ENCODE results near the gene FAM53B.

FAM53B gene

DNA sequence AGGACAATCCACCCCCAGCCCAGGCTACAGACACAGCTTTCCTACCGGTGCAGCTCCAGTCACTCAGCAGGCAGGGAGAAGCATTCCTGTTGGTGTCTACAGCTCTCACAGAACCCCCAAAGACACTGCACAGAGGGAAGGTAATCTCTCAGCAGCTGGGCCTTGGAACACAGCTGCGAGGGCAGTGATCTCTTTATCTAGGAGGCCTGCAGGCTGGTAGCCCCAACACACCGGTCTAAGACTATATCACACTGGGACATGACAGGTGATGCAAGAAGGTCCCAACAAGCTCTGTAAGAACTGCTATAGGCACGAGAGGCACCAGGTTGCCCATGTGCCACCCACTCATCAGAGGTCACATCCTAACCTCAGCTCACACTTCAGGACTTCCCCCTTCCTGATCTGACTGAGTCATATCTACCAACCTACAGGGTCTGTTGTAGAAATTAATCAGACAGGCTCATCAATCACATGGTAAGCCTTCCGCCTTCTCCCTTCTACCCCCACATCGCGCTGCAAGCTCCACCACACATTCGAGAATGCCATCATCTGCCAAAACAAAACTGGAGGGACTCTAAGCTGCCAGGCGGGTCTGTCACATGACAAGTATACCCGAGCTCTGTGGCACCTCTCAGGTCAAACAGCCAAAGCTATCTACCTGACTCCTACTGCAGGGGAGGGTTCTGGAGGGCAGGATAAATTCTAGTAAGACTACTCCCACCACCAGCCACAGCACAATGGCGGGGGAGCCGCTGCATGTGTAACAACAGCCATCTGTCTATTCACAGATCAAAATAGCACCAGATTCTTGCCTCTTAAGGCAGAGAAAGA lies 26.1 kb downstream of the FAM53B start:
- Histone ChIP-seq H4K20me1 (peaks cover 0 to 74% (median 61%) of the 10 kb centered on the region in 11 experiments; a peak in 19 of 22 replicates), H3K36me3 (peaks cover 0 to 18% (median 0%) of the 10 kb centered on the region in 11 experiments; a peak in 8 of 22 replicates), H3K4me3 (no peak overlapping the region), H3K4me1 (peaks cover 73 to 98% (median 96%) of the 10 kb centered on the region in 10 experiments), H3K4me2 (peak overlapping the region; percentile 58 to 91 (median 77)), H3K9me3 (replicated peaks in 1 of 11) (no peaks in the 10 kb centered on the region), H3K27ac (peak overlapping the region; percentile 23 to 70 (median 49); a peak in 18 of 22 replicates), H3K27me3 (no peaks in the 10 kb centered on the region), H3K9ac (peak overlapping the region in 5 of 11 experiments; percentile 3 to 51 (median 41); a peak in 5 of 22 replicates)
- 0 out of 22 replicates have a peak, but pooled peaks of 1 of the 11 experiments have one; percentile 8 for TF ChIP-seq Cebpa-rat (IDR thresholded peaks at IDR 0.05)

DNA sequence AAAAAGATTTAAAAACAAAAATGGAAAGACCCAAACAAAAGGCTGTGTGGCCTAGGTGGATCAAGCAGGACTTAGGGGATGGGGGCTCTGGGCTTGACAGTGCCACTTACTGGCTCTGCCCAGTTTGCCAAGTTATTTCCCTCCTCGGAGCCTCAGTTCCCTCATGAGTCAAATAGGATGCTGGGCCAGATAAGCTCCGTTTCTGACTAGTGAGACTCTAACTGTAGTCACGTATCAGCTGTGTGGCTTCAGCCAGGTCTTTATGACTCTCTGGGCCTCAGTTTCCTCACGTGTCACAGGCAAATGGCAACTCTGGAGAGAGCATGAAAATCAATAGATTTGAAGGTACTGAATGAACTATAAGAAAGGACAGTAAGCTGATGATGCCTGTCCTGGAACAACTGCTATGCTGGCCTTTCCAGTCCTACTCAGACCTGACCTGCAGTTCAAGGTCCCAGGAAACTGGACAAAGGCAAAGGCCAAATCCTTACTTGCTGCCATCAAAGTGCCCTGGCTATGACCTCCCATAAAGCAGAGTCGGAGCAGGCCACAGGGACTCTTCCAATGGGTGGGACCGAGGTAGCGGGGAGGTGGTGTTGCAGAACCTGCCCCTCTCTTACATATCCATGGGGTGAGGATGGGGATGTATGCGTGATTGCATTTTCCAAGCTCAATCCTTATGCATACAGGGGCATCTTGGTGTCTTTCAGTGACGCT lies 27.0 kb downstream of the FAM53B start:
- Histone ChIP-seq H3K4me1 (peaks cover 72 to 98% (median 95%) of the 10 kb centered on the region in 10 experiments), H3K4me3 (no peak overlapping the region), H3K27ac (peak overlapping the region in 8 of 11 experiments; percentile 3 to 70 (median 32); a peak in 7 of 22 replicates), H3K27me3 (no peaks in the 10 kb centered on the region), H3K36me3 (peaks cover 0 to 23% (median 4%) of the 10 kb centered on the region in 11 experiments; a peak in 9 of 22 replicates), H3K9me3 (replicated peaks in 1 of 11) (no peaks in the 10 kb centered on the region), H3K4me2 (peak overlapping the region; percentile 58 to 91 (median 77); a peak in 21 of 22 replicates), H3K9ac (no peak overlapping the region), H4K20me1 (peaks cover 3 to 83% (median 65%) of the 10 kb centered on the region in 11 experiments; a peak in 19 of 22 replicates)
- no peak for TF ChIP-seq Cebpa-rat (IDR thresholded peaks at IDR 0.05)

DNA sequence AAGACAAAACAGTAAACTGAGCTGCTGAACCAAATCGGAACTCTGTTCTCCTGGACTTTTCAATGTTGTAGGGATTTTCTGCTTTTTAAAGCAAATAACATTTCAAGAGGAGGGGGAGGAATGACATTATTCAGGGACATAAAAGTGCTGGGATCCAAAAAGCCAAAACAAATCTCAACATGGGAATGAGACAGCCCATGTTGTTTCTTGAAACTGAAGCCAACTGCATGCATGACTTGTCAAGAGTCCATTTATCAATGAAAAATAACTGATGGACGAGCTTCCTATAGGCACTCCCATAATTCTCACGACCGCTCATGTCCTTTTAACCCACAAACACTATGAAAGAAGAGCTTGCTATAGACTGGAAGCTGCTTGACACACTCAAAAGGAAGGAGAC lies 27.8 kb downstream of the FAM53B start:
- H3K4me2 ChIP-seq, result peak overlapping the region in 5 of 11 experiments; percentile 13 to 83 (median 36); a peak in 3 of 22 replicates
- no peak overlapping the region for H3K9ac ChIP-seq
- no peaks in the 10 kb centered on the region for H3K27me3 ChIP-seq
- peaks cover 68 to 97% (median 93%) of the 10 kb centered on the region in 10 experiments for H3K4me1 ChIP-seq
- no peak overlapping the region; a peak in 1 of 22 replicates for H3K27ac ChIP-seq
- TF ChIP-seq Cebpa-rat (IDR thresholded peaks at IDR 0.05), result no peak
- no peak overlapping the region for H3K4me3 ChIP-seq
- H3K36me3 ChIP-seq, result peaks cover 0 to 23% (median 4%) of the 10 kb centered on the region in 11 experiments; a peak in 9 of 22 replicates
- peaks cover 3 to 90% (median 70%) of the 10 kb centered on the region in 11 experiments; a peak in 19 of 22 replicates for H4K20me1 ChIP-seq
- H3K9me3 ChIP-seq (replicated peaks in 1 of 11), result no peaks in the 10 kb centered on the region

DNA sequence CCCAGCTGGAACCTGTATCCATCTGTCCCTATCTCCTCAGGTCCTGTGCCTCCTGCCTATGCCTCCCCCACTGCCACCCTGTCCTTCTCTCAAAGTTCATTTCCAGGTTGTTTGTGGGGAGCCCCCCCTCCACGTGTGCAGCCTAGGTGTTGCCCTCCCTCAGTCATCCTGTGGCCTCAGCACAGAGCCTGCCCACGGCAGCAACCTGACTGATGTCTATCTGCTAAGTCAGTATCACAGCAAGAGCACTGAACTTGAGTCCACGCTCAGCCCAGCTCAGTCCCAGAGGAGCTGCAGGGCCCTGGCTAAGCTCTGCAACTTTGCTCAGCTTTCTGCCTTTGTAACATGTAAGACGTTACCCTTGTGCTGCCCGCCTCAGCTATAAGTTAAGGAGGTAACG lies 28.7 kb downstream of the FAM53B start:
- H4K20me1 ChIP-seq, result peaks cover 3 to 94% (median 73%) of the 10 kb centered on the region in 11 experiments; a peak in 20 of 22 replicates
- H3K36me3 ChIP-seq, result peaks cover 0 to 19% (median 4%) of the 10 kb centered on the region in 11 experiments; a peak in 8 of 22 replicates
- H3K4me1 ChIP-seq, result peaks cover 68 to 97% (median 93%) of the 10 kb centered on the region in 10 experiments
- H3K4me2 ChIP-seq, result peak overlapping the region in 8 of 11 experiments; percentile 1 to 83 (median 29); a peak in 13 of 22 replicates
- no peak overlapping the region for H3K4me3 ChIP-seq
- no peaks in the 10 kb centered on the region for H3K27me3 ChIP-seq
- H3K27ac ChIP-seq, result peak overlapping the region in 1 of 11 experiments; percentile 29; a peak in 1 of 22 replicates
- H3K9ac ChIP-seq, result 0 out of 22 replicates have a peak overlapping the region, but pooled peaks of 1 of the 11 experiments have one; percentile 17
- H3K9me3 ChIP-seq (replicated peaks in 1 of 11), result no peaks in the 10 kb centered on the region
- no peak for TF ChIP-seq Cebpa-rat (IDR thresholded peaks at IDR 0.05)

DNA sequence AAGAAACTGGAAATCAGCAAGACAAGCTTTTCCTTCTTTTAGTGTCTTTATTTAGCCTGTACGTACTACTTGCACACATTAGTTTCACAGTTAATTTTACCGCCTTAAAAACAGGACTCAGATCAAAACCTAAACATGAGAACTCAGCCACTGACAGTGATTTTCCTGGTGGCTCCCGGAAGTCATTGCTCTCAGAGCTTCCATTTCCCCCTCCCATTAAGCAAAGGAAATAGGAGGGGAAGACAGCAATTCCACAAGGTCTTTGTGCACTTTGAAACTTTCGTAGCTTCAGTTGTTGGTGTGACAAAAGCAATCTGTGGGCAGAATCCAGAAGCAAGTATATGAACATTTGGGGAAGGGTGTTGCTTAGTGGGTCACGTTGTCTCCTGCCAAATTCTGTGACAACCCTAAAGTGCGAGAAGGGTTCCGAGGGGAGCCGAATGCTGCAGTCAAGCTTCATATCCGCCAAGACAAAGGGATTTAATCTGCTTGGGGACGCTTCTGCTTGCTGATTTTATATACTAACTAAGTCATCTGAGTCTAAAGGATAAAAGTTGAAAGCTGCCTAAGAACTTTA lies 30.4 kb downstream of the FAM53B start:
- H3K4me3 ChIP-seq, result no peak overlapping the region
- no peaks in the 10 kb centered on the region for H3K27me3 ChIP-seq
- peaks cover 0 to 19% (median 4%) of the 10 kb centered on the region in 11 experiments; a peak in 8 of 22 replicates for H3K36me3 ChIP-seq
- H4K20me1 ChIP-seq, result peaks cover 3 to 100% (median 87%) of the 10 kb centered on the region in 11 experiments; a peak in 20 of 22 replicates
- no peaks in the 10 kb centered on the region for H3K9me3 ChIP-seq (replicated peaks in 1 of 11)
- peak overlapping the region in 5 of 11 experiments; percentile 1 to 34 (median 25); a peak in 6 of 22 replicates for H3K27ac ChIP-seq
- TF ChIP-seq Cebpa-rat (IDR thresholded peaks at IDR 0.05), result no peak
- H3K9ac ChIP-seq, result peak overlapping the region in 4 of 11 experiments; percentile 2 to 40 (median 18); a peak in 2 of 22 replicates
- peaks cover 68 to 97% (median 94%) of the 10 kb centered on the region in 10 experiments for H3K4me1 ChIP-seq
- H3K4me2 ChIP-seq, result peak overlapping the region; percentile 25 to 65 (median 56)

DNA sequence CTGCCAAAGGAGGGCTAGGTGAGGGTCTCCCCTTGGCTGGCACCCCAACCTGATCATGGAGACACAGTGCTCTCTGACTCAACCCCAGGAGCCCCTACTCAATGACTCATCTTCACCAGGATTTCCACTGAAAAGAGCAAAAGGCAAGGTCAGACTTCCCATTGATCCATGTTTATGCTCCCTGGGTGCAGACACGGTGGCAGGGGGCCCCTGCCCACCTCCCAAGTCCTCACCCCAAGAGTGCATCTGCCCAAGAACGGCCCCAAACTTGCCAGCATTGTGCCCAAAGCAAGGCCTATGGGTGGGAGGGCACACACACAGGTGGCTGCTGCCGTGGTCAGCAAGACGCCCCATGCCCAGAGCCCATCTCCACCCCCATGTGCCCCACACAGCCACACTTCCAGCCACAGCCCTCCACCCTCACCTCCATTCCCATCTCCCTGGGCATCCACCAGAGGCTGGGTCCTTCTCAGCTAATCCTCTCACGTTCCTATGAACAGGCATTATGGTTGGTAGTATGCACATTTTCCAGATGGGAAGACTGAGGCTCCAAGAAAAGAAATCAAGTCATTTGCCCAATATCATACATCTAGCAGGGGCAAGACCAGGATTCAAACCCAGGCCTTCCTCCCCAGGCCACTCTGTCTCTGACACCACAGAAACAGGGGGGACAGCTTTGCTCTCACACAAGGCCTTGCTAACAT lies 31.3 kb downstream of the FAM53B start:
- Histone ChIP-seq H3K9me3 (replicated peaks in 1 of 11) (no peaks in the 10 kb centered on the region), H3K4me3 (no peak overlapping the region), H3K27ac (no peak overlapping the region; a peak in 1 of 22 replicates), H3K4me2 (peak overlapping the region; percentile 25 to 65 (median 56); a peak in 21 of 22 replicates), H4K20me1 (peaks cover 3 to 100% (median 85%) of the 10 kb centered on the region in 11 experiments; a peak in 20 of 22 replicates), H3K27me3 (no peaks in the 10 kb centered on the region), H3K36me3 (peaks cover 0 to 19% (median 4%) of the 10 kb centered on the region in 11 experiments; a peak in 8 of 22 replicates), H3K9ac (no peak overlapping the region), H3K4me1 (peaks cover 68 to 97% (median 94%) of the 10 kb centered on the region in 10 experiments)
- TF ChIP-seq Cebpa-rat (IDR thresholded peaks at IDR 0.05), result no peak

DNA sequence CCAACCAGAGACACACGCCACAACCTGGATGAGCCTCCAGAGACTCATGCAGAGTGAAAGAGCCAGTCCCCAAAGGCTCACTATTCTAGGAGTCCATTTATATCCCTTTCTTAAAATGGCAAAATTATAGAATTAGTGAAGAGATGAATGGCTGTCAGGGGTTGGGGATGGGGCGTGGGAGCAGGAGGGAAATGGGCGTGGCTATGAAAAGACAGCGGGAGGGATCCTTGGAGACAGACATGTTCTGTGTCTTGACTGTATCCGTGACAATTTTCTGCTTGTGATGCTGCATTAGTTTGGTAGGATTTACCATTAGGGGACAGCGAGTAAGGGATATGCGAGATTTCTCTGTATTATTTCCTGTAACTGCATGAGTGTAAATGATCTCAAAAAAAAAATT lies 33.0 kb downstream of the FAM53B start:
- Histone ChIP-seq H3K36me3 (peaks cover 0 to 27% (median 11%) of the 10 kb centered on the region in 11 experiments; a peak in 16 of 22 replicates), H3K9ac (no peak overlapping the region), H3K9me3 (replicated peaks in 1 of 11) (no peaks in the 10 kb centered on the region), H3K4me2 (peak overlapping the region; percentile 84 to 97 (median 91); a peak in 18 of 22 replicates), H3K4me3 (no peak overlapping the region), H3K27ac (peak overlapping the region in 3 of 11 experiments; percentile 0 to 88 (median 37); a peak in 2 of 22 replicates), H3K4me1 (peaks cover 71 to 99% (median 95%) of the 10 kb centered on the region in 10 experiments), H3K27me3 (no peaks in the 10 kb centered on the region), H4K20me1 (peaks cover 3 to 100% (median 82%) of the 10 kb centered on the region in 11 experiments; a peak in 19 of 22 replicates)
- TF ChIP-seq Cebpa-rat (IDR thresholded peaks at IDR 0.05), result no peak

All from BLaER1 treated with 17β-estradiol and CSF1 and Interleukin-3, amounts not matched to agents 10 nM and 100 nM (cell line).